Lower leg skin (tissue), 4 donors: ENCODE data around the gene NLN. TPM values are rescaled to one million over a fixed set of nuclear protein-coding genes. Genes with fewer than 3 reads are reported as not detected.
"Not testable (repeated sequence)": the region's sequence is repeated elsewhere in the genome, so short reads cannot be mapped to it uniquely, and the experiment has no call there.

Experiments used
- DNase-seq, 2 donors: peaks; one replicate each; pipeline ENCODE4 v3.0.0-alpha.2; 2019; ENCODE audit warnings: low spot score in 2 of 2
- H3K4me3 ChIP-seq: fragments of 200-600 bp; sonication (generic); 2 replicates; pipeline ENCODE4 v1.5.1; 2017; ENCODE audit warnings: mild to moderate bottlenecking, low read depth; ENCODE audit not compliant: poor library complexity, severe bottlenecking
- CTCF ChIP-seq, 3 donors: fragments of 450-650 bp; IDR thresholded peaks; one replicate each; pipeline ENCODE4 v1.5.1; 2016; ENCODE audit warnings: antibody characterized with exemption in 3 of 3, mild to moderate bottlenecking in 3 of 3, moderate library complexity in 2 of 3
- POLR2A ChIP-seq, 2 donors: fragments of 450-650 bp; IDR thresholded peaks; one replicate each; pipeline ENCODE4 v1.6.1; 2016 to 2017; ENCODE audit warnings: antibody characterized with exemption in 2 of 2, mild to moderate bottlenecking in 1 of 2, moderate library complexity in 1 of 2
- WGBS, 2 donors: methylation state at CpG; one replicate each; pipeline ENCODE4 v1.1.5; 2018; 5-methylcytosine and 5-hydroxymethylcytosine counted together
- intact Hi-C: fragments of 100-400 bp; cut with DNase I; formaldehyde crosslinking; loops from one replicate; pipeline ENCODE4 v1.15.0; 2023; ENCODE audit warnings: low total_unique reads
- total RNA-seq, 4 donors: library from RNA; depleted of rRNA; stranded (reverse); fragments of >200 nt; gene quantifications; one replicate each; pipeline ENCODE4 v1.1.0, GENCODE V29; 2016

The NLN gene
- total RNA-seq, 4 donors from 2014 or later: 14.0 to 18.8 (median 16.4) TPM

DNA sequence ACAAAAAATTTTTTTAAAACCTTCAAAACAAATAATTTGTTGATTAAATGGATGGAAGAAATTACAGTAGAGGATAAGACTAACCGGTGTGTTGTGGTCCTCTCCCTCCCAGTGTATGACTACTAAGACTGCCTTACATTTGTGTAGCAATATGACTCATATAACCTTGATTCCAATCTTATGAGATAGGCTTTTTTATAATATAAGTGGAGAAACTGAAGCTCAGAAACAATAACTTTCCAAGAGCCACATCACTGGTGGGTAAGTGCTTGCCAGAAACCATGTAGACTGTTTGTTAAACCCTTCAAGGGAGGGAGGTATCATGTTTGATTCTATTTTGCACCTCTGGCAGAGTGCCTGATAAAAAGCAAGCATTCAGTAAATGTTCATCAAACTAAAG lies 47.5 kb downstream of the NLN start:
- intact Hi-C loops: no loop called here
- no peak for DNase-seq
- WGBS, 2 donors: 0 to 31% methylated on average over 1 of the region's 1 CpG
- TF ChIP-seq POLR2A (IDR thresholded peaks at IDR 0.05): no peak
- no peak for TF ChIP-seq CTCF (IDR thresholded peaks at IDR 0.05)
- H3K4me3 ChIP-seq: no peak overlapping the region

DNA sequence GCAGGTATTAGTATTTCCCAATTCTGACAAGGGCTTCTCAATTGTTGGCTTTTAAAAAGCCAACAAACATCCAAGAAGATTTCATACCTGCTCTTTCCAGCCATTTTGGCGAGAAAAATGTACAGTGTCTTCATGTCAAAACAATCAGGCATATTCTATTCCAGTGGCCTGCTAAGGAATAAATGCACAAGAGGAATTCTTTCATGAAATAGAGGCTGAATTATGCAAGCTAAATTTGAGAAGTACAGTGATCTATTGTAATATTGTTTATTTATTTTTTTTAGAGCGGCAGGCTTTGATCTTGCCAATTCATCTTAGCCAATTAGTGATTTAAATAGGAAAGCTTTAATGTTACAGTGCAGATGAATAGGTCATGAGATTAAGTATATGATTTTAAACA lies 49.3 kb downstream of the NLN start:
- TF ChIP-seq CTCF (IDR thresholded peaks at IDR 0.05) (no peak), POLR2A (IDR thresholded peaks at IDR 0.05) (no peak)
- no peak overlapping the region for H3K4me3 ChIP-seq
- DNase-seq: no peak
- WGBS, 2 donors: 76 to 83% methylated on average over 2 of the region's 2 CpGs
- intact Hi-C loops: no loop called here

DNA sequence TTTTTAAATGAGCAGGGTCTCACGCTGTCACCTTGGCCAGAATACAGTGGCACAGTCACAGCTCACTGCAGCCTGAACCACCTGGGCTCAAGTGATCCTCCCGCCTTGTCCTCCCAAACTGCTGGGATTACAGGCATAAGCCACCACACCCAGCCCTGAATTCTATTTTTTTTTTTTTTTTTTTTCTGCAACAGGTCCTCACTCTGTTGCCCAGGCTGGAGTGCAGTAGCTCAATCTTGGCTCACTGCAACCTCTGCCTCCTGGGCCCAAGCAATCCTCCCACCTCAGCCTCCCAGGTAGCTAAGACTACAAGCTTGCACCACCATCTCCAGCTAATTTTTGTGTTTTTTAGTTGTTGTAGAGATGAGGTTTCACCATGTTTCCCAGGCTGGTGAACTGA lies 51.0 kb downstream of the NLN start:
- 96 to 98% methylated on average over 2 of the region's 2 CpGs for whole genome bisulfite sequencing, 2 donors
- not testable (repeated sequence) for DNase-seq

GRCh38 chr5:65774346-65774745 lies 52.3 kb downstream of the NLN start:
- no peak for DNase-seq
- TF ChIP-seq POLR2A (IDR thresholded peaks at IDR 0.05): no peak
- no peak for TF ChIP-seq CTCF (IDR thresholded peaks at IDR 0.05)

More for the DNA sequence above, 51.0 kb downstream of the NLN start:
- intact Hi-C loops, H3K4me3 ChIP-seq: not testable (repeated sequence)

GRCh38 chr5:65775476-65775875 lies 53.5 kb downstream of the NLN start:
- no peak for DNase-seq
- TF ChIP-seq CTCF (IDR thresholded peaks at IDR 0.05): no peak
- intact Hi-C loops: no loop called here
- WGBS, 2 donors: 88 to 94% methylated on average over 2 of the region's 2 CpGs
- no peak overlapping the region for H3K4me3 ChIP-seq

More at GRCh38 chr5:65774346-65774745, 52.3 kb downstream of the NLN start:
- H3K4me3 ChIP-seq: no peak overlapping the region
- intact Hi-C loops: no loop called here

DNA sequence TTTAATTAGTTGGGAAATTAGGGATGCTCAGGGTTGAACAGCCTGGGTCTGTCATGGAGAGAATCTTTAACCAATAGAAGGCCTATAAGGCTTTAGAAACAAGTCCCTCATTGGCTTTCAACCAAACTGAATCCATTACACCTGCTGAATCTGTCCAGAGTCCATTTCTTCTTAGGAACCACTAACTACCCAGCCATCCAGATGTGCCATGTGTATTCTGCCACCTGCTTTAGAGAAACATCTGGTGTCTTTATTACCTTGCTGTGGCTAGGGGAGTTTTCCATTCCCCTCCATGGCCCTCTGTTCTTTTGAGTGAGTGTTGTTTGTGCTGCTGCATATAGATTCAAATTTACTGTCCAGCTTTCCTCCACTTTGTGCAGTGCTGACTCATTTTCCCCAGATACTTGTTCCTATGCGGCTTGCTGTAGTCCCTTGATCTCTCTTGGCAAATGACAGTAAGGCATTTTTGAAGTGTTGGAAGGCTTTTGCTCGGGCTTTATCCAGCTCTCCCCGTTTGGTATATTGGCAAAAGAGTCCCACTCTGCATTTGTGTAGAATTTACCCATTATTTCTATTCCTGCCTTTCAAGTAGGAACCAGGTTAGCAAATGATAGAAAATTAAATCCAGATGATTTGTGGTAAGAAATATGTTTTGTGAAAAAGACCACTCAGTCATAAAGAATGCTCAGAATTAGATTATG lies 54.6 kb downstream of the NLN start:
- H3K4me3 ChIP-seq: no peak overlapping the region
- 80 to 83% methylated on average over 3 of the region's 3 CpGs for WGBS, 2 donors
- no peak for DNase-seq
- TF ChIP-seq POLR2A (IDR thresholded peaks at IDR 0.05) (no peak), CTCF (IDR thresholded peaks at IDR 0.05) (no peak)
- intact Hi-C loops: no loop called here
